Myocyte (in vitro differentiated cells): ENCODE results near the gene JCHAIN. TPM values are rescaled to one million over a fixed set of nuclear protein-coding genes. Genes with fewer than 3 reads are reported as not detected.
A peak's percentile ranks its signal among the peaks of the same experiment; 100 is the strongest.

Experiments
- DNase-seq: peaks from one replicate; pipeline ENCODE4 v3.0.0-alpha.2; 2012; ENCODE audit warnings: low read depth
- total RNA-seq: library from RNA; depleted of rRNA; stranded (reverse); fragments of >200 nt; gene quantifications from 2 replicates; pipeline ENCODE4 v1.2.3, GENCODE V29; 2014

The JCHAIN gene
- total RNA-seq, 1 donor from 2014 or later, result 12.5 TPM

- no peak for DNase-seq
Observed at GRCh38 chr4:70640192-70640591, 26.1 kb downstream of the JCHAIN start.

GRCh38 chr4:70637239-70637913 is 28.9 kb downstream of the JCHAIN start:
- peak; percentile 71 for DNase-seq

- DNase-seq, result no peak
Observed at GRCh38 chr4:70634482-70634881, 31.8 kb downstream of the JCHAIN start.

GRCh38 chr4:70632028-70632427 is 34.3 kb downstream of the JCHAIN start:
- DNase-seq, result no peak

GRCh38 chr4:70630162-70630561 is 36.1 kb downstream of the JCHAIN start:
- no peak for DNase-seq

- DNase-seq, result no peak
Observed at GRCh38 chr4:70629469-70630090, 36.7 kb downstream of the JCHAIN start.

- no peak for DNase-seq
Observed at GRCh38 chr4:70628444-70628843, 37.9 kb downstream of the JCHAIN start, which contains the start of gene ENAM. ENAM (plus strand) TSS chr4:70628744; CDS start chr4:70629501, 757 bp downstream.

- peak; percentile 17 for DNase-seq
Observed at GRCh38 chr4:70627620-70628019, 38.7 kb downstream of the JCHAIN start.

- DNase-seq, result no peak
Observed at GRCh38 chr4:70624226-70624793, 42.0 kb downstream of the JCHAIN start.

GRCh38 chr4:70623323-70623722 is 43.0 kb downstream of the JCHAIN start:
- no peak for DNase-seq

GRCh38 chr4:70619778-70620177 is 46.5 kb downstream of the JCHAIN start:
- DNase-seq, result no peak

GRCh38 chr4:70619288-70619687 is 47.0 kb downstream of the JCHAIN start:
- no peak for DNase-seq

- DNase-seq, result no peak
Observed at GRCh38 chr4:70614184-70614555, 52.1 kb downstream of the JCHAIN start.

GRCh38 chr4:70613306-70614183 is 52.8 kb downstream of the JCHAIN start:
- no peak for DNase-seq

GRCh38 chr4:70608324-70608723 is 58.0 kb downstream of the JCHAIN start:
- DNase-seq, result no peak

- DNase-seq, result no peak
Observed at GRCh38 chr4:70607334-70607853, 58.9 kb downstream of the JCHAIN start.

GRCh38 chr4:70606459-70606858 is 59.8 kb downstream of the JCHAIN start:
- no peak for DNase-seq
